HG03135 (cell line): Measurements from ENCODE around the gene PDZRN4.
"Not testable (repeated sequence)": the region's sequence is repeated elsewhere in the genome, so short reads cannot be mapped to it uniquely, and the experiment has no call there.

Experiments used
- ATAC-seq: cut with Tn5 transposase; IDR thresholded peaks from one replicate; pipeline ENCODE4 v1.9.1; 2021; ENCODE audit warnings: mild to moderate bottlenecking, moderate library complexity; ENCODE audit not compliant: unreplicated experiment

Gene PDZRN4

DNA sequence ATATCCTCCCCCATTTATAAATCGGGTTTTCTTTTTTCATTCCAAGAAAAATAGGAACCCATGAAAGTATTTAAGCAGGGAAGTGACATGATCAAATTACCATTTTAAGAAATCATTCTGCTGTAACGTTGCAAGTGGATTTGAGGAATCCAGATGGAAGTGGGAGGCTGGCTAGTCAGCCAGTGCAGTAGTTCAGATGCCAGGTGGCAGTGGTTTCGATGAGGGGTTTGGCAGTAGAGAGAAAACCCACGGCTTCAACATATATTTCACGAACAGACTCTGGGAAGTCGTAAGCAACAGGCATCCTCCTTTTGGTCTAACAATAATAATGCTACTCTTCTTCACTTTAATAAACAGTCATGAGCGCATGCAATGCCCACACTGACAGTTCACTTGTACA lies 25.0 kb downstream of the PDZRN4 start:
- no peak for ATAC-seq

DNA sequence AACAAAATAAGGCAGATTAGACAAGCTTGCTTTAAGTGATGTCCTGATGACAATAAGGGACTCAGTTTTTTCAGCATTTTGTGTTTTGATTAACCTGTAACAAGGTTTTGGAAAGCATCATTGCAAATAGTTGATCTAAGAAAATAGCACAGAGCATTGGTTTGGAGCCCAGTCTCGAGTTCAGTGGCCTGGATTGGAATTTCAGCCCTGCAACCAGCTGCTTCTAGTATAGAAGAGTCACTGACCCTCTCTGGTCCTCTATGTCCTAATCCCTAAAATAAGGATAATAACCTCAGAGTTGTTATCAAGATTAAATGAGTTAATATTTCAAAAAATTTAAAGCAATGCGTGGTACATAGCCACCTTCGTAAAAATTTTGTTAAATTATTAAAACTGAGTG lies 25.5 kb downstream of the PDZRN4 start:
- ATAC-seq = no peak

GRCh38 chr12:41217727-41218126 lies 29.6 kb downstream of the PDZRN4 start:
- no peak for ATAC-seq

DNA sequence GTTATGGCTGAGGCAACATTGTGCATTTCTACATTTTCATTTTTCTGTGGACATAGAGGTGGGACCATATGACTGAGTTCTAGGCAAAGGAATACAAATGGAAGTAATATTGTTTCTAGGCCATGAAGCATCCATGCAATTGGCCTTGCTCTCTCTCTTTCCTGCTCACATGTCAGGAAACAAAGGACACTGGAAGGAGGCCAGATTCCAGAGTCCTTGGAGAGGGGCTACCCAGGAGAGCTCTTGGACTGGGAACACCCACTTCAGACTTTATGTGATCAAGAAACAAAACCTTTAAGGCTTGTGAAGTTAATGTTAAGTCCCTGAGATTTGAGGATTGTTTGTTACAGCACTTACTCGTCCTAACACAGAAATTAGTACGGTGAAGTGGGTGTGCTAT lies 32.8 kb downstream of the PDZRN4 start:
- no peak for ATAC-seq

DNA sequence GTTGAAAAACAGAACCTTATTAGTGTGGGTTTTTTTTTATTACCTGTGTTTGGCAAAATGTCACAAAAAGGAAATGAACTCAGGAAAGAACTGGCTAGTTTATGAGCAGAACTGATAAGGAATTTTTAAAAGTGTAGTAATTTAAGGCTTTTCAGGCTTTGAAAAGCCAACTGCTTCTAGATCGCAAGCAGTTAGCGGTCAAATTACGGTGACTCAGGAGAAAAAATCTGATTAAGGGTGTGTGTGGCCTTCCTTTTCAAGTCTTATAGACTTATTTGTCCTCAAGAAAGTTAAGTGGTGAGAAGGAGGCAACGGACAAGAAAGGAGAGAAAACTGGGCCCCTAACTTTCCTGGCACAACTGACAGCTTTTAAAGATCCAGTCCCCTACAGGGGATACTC lies 33.4 kb downstream of the PDZRN4 start:
- no peak for ATAC-seq

GRCh38 chr12:41223600-41223999 lies 35.5 kb downstream of the PDZRN4 start:
- ATAC-seq = no peak

GRCh38 chr12:41224066-41224465 lies 35.9 kb downstream of the PDZRN4 start:
- ATAC-seq = no peak

- ATAC-seq = no peak
These were observed 37.1 kb downstream of the PDZRN4 start for GRCh38 chr12:41225179-41225578.

DNA sequence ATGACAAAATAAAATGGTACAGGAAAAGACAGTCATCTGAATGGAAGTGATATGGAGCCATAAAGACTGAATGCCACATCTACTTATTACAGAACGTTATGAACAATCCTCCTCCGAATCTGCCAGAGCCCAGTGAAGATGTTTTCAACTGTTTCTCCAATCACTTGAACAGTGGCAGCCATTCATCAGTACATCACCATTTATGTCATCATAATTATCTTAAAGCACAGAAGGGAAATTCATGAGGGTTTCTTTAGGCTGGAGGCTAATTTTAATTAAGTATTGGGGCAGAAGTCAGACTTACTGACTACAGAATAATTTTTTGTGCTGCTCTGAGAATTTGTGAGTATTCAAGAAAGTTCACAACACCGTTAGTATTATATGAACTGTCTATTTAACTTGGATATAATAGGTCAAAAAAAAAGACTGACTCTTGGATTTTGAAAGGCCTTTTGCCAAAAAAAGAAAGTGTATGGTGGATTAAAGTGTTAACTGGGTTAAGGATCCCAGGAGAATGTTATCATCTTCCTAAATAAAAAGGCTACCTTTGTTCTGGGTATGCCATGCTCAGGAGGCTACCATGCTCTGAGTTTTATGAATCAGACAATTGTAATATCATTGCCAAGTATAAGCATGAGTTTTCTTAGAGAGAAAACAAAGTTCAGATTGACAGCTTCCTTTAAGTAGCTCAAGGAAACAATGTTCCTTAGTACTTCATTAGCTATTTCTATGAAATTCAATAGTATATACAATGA lies 40.1 kb downstream of the PDZRN4 start:
- ATAC-seq = no peak

DNA sequence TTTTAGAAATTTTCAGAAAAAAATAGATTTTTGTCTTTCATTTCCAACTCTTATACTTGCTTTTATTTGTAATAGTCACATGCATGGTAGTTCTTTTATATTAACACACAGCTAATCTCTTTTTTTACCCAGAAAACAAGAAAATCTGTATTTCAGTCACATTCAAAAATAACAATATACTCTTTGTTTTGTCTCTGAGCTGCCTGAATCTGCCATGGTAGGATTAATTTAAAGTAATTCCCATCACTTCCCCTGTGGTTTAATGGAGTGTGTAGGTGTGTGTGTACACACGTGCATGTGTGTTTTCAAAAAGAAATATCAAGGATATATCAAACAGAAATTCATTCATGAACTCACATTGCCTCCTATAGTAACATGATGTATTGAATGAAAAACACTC lies 42.6 kb downstream of the PDZRN4 start:
- ATAC-seq = no peak

- no peak for ATAC-seq
These were observed 46.6 kb downstream of the PDZRN4 start for GRCh38 chr12:41234692-41235091.

DNA sequence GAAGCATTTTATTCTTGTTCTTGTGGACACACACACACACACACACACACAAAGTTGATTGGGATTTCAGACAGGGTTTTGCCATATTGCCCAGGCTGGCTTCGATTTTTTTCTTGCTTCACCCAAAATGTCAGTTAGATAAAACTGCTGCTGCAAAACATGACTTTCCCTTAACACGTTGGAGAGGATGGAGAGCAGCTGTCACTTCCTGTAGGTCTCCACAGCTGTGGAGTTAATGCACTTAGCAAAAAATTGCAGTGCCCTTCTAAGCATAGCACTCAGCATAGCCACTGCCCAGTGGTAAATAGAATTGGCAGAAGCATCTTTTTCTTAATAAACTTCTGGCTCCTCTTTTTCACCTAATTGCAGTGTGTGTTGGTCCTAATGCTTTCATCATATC lies 54.5 kb downstream of the PDZRN4 start:
- ATAC-seq = no peak

DNA sequence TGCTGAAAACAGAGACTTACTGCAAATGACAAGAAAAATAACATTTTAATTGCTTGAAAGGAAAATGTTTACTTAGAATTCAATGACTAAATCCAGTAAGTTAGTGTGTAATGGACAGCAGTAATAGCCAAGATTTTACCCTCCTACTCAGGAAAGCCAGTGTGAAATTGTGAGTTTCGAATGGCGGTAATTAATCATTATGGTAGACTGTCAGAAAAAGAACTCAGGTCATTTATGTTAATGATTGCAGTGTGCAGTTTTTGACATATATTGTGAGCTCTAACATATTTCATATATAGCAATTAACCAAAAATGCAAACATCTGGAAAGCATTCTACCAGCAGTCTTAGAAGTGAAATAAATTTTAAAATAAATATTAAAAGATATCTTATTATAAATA lies 60.3 kb downstream of the PDZRN4 start:
- no peak for ATAC-seq

DNA sequence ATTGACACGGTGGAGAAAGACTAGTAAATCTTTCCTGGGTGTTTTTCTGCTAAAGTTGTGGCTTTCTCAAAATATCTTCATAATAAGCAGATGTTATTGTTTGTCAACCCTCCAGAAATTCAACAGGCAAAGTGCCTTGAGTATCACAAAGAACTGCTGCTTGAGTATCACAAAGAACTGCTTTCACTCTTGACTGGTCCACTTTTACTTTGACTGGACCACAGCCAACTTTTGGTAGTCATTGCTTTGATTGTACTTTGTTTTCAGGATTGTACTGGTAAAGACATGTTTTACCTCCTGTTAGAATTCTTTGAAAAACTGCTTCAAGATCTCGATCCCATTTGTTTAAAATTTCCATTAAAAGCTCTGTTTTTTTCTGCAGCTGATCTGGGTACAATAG lies 62.6 kb downstream of the PDZRN4 start:
- ATAC-seq = no peak

- no peak for ATAC-seq
These were observed 66.1 kb downstream of the PDZRN4 start for GRCh38 chr12:41254004-41254914.

GRCh38 chr12:41263196-41263595 lies 75.1 kb downstream of the PDZRN4 start:
- ATAC-seq = not testable (repeated sequence)

- no peak for ATAC-seq
These were observed 76.2 kb downstream of the PDZRN4 start for GRCh38 chr12:41264281-41264680.

- no peak for ATAC-seq
These were observed 80.9 kb downstream of the PDZRN4 start for GRCh38 chr12:41269056-41269455.

GRCh38 chr12:41271489-41271888 lies 83.4 kb downstream of the PDZRN4 start:
- no peak for ATAC-seq

- ATAC-seq = no peak
These were observed 86.5 kb downstream of the PDZRN4 start for GRCh38 chr12:41274643-41275042.

- ATAC-seq = no peak
These were observed 89.2 kb downstream of the PDZRN4 start for GRCh38 chr12:41277100-41277945.
